Stimulated activated CD8-positive, alpha-beta memory T cell treated with anti-CD3 and anti-CD28 coated beads, Interleukin-12 subunit alpha, Interleukin-12 subunit beta, amount 100 ng/mL, for 24 hours (primary cell): ENCODE measurements around the gene SLC39A13.

Source experiments
- DNase-seq: peaks from one replicate; pipeline ENCODE4 v3.0.0-alpha.2; 2020; ENCODE audit errors: extremely low read depth

Gene SLC39A13

DNA sequence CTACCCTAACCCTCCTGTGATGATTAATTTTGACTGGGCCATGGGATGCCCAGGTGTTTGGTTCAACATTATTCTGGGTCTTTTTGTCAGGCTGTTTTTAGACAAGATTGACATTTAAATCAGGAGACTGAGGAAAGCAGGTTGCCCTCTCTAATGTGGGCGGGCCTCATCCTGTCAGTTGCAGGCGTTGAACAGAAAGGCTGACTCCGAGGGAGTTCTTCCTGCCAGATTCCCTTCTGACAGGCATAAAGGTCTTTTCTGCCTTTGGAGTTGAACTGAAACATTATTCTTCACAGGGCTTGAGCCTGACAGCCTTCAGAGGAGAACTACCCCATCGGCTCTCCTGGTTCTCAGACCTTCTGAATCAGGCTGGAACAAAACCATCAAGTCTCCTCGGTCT is 22.1 kb downstream of the SLC39A13 start:
- no peak for DNase-seq

DNA sequence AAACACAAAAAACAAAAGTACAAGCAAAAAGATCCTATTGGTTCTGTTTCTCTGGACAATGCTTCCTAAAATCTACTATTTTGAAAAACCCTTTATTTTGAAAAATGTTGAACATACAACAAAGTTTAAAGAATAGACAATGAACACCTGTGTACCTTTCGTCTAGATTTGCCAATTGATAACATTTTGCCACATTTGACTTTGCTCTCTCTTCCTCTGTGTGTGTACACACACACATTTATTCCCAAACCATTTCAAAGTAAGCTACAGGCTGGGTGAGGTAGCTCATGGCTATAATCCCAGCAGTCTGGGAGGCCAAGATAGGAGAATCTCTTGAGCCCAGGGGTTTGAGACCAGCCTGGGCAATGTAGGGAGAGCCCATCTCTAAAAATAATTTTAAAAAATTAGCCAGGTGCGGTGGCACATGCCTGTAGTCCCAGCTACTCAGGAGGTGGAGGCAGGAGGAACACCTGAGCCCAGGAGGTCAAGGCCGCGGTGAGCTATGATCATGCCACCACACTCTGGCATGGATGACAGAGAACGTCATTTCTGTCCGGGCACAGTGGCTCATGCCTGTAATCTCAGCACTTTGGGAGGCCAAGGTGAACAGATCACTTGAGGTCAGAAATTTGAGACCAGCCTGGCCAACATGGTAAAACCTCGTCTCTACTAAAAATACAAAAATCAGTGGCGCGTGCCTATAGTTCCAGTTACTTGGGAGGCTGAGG is 23.1 kb downstream of the SLC39A13 start:
- DNase-seq, result no peak

- no peak for DNase-seq
These were observed 24.8 kb downstream of the SLC39A13 start for GRCh38 chr11:47433157-47433556.

- no peak for DNase-seq
These were observed 25.8 kb downstream of the SLC39A13 start for GRCh38 chr11:47434011-47434786.

DNA sequence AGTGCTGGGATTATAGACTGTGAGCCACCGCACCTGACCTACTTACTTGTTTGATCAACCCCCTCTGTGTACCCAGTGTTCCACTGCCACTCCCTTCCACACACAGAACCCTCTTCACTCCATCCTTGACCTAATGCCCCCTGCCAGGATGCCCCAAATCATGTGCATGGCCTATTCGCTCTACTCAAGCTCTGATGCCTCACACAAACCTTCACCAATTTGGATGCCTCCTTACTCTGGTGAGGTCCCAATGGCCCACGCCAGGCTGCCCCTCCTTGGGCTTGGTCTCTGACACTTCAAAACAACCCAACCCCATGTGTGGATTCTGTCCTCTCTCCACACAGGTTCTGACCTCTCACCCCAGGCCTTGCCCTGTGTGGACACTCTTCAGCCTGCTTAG is 27.3 kb downstream of the SLC39A13 start:
- no peak for DNase-seq

DNA sequence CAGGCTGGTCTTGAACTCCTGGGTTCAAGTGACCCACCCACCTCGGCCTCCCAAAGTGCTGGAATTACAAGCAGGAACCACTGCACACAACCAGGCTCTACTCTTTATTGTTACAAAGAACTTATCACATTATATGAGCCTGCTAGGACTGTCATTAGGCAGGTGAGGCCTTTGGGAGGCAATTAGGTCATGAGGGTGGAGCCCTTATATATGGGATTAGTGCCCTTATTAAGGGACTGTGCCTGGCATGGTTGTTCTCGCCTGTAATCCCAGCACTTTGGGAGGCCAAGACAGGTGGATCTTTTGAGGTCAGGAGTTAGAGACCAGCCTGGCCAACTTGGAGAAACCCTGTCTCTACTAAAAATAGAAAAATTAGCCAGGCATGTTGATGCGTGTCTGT is 28.3 kb downstream of the SLC39A13 start:
- DNase-seq, result no peak

GRCh38 chr11:47437218-47437745 is 28.9 kb downstream of the SLC39A13 start:
- DNase-seq, result no peak

DNA sequence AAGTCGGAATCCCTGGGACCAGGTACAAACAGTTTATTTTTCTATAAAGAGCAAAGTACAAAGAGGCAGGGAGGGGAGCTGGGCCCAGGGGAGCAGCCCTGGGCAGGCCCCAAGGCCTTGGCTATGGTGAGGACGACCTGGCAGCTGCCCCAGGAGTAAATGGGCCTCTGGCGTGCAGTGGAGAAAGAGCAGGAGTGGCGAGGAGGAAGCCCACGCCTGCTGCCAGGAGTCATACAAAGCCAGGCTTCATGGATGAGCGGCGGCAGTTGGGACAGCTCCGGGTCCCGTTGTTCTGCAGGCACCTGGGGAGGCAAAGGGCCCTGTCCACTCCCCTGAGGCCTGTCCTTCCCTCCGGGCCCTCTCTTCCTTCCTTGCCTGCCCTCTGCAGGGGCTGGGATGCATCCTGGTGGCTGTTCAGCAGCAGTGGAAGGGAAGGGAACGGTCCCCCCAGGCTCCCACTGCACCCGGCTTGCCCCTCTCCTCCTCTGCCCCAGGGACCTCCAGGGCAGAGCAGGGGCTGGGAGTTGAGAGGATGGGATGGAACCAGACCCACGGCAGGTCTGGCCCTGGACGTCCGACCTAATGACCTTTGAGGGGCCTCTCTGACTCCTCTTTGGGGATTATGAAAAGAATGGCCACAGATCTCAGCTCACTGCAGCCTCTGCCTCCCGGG is 29.5 kb downstream of the SLC39A13 start:
- no peak for DNase-seq

DNA sequence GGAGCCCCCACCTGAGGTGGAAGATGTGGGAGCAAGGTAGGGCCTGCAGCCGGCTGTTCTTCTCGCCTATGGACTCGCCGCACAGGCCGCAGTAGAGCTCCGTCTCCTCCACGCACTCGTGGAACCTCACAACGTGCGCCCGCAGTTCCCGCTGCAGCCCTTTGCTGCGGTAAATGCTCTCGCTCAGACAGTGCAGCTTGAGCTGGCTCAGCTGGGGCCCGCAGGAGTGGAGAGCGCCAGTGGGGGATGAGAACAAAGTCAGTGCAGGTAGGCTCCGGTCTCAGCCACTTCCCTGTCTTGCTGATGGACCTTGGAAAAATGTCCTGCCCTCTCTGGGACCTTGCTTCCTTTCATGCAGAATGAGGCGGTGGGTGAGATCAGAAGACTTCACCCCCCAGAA is 30.3 kb downstream of the SLC39A13 start:
- no peak for DNase-seq

GRCh38 chr11:47440054-47440476 is 31.7 kb downstream of the SLC39A13 start:
- DNase-seq, result no peak

DNA sequence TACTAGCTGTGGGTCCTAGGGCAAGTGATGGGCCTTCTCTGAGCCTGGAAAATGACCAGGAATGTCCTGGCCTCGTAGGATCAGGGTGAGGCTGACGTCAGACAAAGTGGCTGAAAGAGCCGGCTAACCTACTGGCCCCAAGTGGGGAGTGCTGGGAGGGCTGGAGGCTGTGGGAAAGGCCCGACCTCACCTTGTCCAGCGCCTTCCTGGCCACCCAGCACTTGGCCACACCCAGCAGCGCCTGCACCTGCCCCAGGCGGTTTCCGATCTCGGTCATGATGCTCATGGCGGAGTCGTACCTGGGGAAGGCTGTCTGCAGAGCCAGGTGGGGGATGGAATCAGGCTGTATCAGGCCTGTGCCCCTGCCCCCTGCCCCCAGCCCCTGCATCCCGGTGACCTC is 33.0 kb downstream of the SLC39A13 start:
- no peak for DNase-seq

- DNase-seq, result no peak
These were observed 34.1 kb downstream of the SLC39A13 start for GRCh38 chr11:47442514-47442913.

GRCh38 chr11:47443028-47443700 is 34.8 kb downstream of the SLC39A13 start:
- DNase-seq, result no peak

GRCh38 chr11:47443817-47444216 is 35.4 kb downstream of the SLC39A13 start:
- no peak for DNase-seq

- DNase-seq, result no peak
These were observed 37.5 kb downstream of the SLC39A13 start for GRCh38 chr11:47445840-47446239.

DNA sequence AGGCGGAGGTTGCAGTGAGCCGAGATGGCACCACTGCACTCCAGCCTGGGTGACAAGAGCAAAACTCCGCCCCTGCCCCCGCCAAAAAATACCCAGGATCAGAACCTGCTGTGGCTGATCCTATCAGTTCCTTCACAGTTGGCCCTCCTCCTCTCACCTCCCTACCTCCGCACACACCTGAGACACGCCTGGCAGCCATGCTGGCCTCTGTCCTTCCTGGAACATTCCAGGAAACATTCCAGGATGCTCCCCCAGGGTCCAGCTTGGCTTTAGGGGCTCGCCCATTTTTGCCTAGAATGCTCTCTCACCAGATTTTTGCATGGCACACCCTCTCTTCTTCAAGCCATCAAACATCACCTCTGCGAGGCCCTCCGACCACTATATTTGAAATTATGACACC is 38.4 kb downstream of the SLC39A13 start:
- DNase-seq, result no peak

DNA sequence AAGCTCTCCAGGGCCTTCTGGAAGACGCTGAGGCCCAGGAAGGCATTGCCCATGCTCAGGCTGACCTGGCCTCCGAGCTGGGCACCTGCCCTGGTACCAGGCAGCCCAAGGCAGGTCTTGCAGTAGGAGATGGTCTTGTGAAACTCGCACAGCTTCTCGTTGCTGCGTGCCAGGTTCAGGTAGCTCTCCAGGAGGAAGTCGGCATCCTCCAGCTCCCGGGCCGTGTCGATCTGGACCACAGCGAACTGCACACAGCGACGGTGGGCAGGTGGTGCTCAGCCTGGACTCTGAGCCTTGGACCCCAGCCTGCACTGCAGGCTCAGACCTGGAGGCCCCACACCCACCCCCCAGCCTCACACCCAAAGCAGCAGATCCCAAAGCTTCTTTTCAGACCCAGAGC is 39.5 kb downstream of the SLC39A13 start:
- no peak for DNase-seq

DNA sequence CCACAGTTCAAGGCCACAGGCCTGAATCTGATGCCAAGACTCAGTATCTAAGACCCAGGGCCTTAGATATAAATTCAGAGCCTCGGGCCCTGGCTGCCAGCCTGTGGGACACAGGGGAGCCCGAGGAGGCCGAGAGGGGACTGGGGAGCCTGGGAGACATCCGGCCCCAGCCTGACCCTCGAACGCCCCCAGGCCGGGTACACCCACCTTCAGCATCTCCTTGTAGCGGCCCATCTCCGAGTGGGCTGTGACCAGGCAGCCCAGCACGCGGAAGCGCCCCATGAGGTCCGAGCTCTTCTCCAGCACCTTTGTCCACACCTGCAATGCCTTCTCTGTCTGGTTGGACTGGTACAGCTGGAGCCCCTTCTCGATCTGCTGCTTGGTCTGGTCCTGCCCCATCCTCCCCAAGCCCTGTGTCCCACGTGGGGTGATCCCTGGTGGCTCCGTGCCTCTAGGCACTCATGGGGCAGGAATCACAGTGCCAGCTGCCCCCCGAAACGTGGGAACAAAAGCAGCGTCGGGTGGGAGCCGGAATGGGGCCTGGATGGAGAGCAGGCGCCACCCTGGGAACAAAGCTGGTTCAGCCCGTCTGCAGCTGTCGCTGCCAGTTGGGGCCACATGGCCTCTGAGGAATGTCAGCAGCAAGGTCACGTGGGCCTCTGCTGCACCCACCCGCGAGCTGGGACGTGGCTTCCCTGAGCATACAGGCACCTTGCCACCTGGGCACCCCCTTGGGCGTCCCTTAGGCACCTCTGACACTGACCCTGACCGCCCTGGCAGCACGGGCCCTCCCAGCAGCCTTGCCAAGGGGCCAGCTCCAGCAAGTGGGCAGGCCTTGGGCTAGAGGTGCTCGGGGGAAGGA is 40.4 kb downstream of the SLC39A13 start, which contains the start of gene RAPSN:
TSS of gene RAPSN (minus strand) at position 571 of the 862 bp plus-strand sequence. CDS start at position 399, 172 bp downstream.
- DNase-seq, result no peak

DNA sequence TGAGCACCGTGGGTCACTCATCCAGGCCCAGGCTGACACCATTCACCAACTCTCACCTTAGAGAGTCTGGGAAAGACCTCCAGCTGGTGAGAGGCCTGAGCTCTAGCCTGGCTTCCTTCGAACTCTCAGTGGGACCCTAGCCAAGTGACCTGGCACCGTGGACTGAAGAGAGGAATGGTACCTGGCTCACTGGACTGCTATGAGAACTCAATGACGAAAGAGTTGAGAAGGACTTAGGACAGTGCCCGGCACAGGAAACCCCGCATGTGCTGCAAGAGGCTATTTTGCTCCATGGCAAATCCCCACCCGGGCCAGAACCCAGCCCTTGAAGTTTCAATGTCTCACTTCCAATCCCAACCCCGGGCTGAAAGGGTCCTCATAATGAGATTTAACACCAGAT is 41.2 kb downstream of the SLC39A13 start:
- no peak for DNase-seq

GRCh38 chr11:47451436-47451835 is 43.0 kb downstream of the SLC39A13 start:
- no peak for DNase-seq

DNA sequence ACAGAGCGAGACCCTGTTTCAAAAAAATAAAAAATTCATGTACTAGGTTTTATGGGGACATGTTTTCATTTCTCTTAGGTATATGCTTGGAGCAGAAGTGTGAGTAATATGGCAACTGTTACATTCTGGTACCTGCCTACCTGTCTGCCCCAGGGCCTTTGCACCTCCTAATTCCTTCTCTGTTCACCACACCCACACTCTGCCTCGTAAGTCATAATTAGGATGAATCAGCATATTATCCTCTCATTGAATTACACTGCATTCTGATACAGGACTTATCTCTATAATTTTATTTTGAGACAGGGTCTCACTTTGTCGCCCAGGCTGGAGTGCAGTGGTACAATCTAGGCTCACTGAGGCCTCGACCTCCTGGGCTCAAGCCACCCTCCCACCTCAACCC is 43.6 kb downstream of the SLC39A13 start:
- DNase-seq, result no peak
